HG02943 (cell line): ENCODE measurements around the gene PPEF1.
"Not testable (repeated sequence)": the region's sequence is repeated elsewhere in the genome, so short reads cannot be mapped to it uniquely, and the experiment has no call there.

Source experiments
- ATAC-seq: cut with Tn5 transposase; IDR thresholded peaks from one replicate; pipeline ENCODE4 v1.9.1; 2021; ENCODE audit warnings: mild to moderate bottlenecking, low read depth, moderate library complexity; ENCODE audit not compliant: unreplicated experiment

PPEF1 gene

DNA sequence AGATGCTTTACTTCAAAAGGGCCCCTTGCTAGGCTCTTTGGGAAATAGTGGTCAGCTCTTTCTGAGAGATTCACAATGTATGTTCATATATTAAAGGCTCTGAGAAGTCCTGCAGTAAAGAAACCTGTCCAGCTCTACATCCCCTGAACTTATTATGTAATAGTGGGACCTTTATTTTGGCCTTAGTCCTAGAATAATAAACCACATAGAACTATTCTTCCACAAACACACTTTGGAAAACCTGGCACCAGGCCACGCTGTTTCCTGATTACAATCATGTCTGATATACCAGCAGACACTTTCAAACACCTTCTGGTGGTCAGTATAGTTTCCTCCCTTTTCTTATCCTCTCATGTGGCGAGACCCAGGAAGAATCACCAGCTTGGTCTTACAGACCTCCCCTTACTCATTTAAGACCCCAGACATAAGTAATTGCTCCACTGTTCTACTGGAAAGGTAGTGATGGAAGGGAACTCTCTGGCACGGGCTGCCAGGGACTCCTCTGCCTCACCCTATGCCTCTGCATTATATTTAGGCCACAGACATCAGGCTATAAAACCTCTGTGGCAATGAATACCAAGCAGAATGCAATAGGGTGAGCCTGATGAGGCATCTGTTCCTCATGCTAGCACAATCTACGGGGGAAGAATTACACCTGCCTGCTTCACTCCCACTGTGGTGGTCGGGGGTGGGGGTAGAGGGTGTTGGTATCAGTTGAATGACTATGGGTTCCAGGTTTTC lies 5.7 kb upstream of the PPEF1 start:
- ATAC-seq, result no peak

DNA sequence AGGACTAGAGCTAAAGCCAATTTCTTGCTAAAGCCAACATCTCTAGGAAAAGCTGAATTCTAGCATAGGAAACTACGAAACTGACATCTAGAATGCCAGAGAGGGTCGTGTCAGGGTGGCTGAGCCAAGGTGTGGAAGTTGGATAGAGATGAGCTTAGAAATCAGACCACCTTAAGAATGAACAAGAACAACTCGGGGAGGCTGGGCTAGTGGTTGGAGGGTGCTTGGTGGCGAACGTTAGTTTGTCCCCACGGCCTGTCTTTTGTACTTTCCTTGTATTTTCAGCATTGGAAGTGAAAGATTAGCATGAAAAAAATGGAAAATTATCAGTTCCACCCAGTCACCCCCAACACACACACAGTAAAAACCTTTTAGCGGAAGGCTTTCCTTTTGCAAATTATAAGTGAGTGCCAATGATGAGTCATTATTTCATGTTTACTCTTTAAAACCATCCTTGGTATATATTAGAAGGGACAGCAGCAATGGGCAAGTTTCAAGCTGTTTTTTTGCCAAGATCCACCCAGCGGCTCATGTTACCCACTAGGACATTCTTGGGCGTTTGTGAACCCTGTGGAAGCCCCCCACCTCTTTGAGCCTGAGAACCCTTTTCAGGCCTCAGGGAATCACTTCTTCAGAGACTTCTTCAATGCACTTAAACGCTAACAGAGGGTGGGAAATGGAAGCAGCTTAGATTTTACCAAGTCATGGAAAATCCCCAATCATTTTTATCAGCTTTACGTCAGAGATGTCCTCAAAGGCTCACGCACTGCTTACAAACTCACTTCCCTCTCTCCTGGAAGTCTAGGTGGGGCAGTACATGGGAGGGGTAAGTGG lies 4.9 kb upstream of the PPEF1 start:
- no peak for ATAC-seq

DNA sequence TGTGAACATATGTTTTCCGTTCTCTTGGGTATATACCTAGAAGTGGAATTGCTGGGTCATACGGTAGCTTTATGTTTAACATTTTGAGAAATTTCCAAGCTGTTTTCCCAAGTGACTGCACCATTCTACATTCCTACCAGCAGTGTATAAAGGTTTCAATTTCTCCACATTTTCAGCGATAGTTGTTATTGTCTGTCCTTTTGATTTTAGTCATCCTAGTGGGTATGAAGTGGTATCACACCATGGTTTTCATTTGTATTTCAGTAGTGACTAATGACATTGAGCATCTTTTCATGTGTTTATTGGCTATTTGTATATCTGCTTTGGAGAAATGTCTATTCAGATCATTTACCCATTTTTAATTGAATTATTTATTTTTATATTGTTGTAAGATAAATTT lies 2.4 kb downstream of the PPEF1 start:
- no peak for ATAC-seq

DNA sequence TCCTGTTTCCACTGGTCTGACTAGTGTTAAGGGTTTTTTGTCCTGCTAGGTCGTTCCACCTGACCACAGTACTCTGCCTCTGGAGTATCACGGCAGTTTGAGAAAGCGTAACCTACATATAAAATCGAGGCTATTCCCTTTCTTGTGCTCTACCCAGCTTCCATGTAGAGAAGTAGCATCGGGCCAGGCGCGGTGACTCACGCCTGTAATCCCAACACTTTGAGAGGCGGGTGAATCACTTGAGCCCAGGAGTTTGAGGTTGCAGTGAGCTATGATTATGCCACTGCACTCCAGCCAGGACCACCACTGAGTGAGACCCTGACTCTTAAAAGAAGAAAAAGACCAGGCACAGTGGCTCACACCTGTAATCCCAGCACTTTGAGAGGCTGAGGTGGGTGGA lies 7.5 kb downstream of the PPEF1 start:
- no peak for ATAC-seq

DNA sequence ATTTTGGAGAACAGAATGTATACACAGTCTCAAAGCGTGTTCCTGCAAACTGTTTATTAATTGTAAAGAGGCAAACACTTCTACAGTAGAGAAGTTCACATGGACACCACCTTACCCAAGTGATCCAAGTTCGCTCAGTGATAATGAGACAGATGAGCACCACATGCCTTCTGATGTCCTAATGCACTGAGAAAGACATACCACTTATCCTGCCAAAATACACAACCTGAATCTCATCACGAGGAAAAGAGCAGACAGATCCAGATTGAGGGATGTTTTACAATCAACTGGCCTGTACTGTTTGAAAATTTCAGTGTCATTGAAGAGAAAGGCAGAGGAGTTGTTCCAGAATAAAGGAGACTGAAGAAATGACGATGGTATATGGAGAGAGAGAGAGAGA lies 12.4 kb downstream of the PPEF1 start:
- no peak for ATAC-seq

DNA sequence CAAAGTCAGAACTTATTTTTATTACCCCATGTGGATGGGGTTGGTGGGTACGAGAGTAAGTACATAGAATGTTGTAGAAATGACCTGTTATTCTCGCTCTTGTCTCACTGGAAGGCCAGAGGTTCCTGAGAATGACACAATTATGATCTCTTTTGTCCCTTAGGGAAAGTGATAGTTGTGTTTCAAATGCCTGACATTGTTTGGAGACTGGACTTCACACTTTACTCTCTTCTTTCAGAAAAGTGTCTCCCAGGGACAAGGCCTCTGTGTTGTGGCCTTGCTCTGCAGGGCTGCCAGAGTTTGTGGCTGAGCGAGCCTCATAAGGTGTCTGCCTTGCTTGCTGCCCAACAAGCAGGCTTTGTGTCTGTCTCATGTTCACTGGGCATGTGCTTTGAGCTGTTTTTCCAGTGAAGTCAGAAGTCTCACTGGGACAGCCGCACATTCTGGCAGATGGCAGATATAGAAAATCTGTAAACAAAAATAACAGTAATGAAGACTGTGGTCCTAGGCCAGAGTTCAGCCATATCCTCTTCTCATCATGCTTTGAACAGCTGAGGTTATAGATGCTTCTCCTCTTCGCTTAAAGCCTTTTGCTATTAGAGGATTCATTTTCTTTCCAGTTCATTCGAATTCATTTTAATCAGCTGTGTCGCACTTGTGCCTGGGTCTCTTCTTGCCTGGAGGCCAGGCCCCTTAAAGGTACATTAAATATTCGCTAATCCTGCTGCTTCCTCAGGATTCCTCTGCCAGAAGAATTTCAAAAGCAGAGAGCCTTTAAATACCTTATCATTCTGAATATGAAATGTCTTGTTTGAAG lies 14.4 kb downstream of the PPEF1 start:
- no peak for ATAC-seq

DNA sequence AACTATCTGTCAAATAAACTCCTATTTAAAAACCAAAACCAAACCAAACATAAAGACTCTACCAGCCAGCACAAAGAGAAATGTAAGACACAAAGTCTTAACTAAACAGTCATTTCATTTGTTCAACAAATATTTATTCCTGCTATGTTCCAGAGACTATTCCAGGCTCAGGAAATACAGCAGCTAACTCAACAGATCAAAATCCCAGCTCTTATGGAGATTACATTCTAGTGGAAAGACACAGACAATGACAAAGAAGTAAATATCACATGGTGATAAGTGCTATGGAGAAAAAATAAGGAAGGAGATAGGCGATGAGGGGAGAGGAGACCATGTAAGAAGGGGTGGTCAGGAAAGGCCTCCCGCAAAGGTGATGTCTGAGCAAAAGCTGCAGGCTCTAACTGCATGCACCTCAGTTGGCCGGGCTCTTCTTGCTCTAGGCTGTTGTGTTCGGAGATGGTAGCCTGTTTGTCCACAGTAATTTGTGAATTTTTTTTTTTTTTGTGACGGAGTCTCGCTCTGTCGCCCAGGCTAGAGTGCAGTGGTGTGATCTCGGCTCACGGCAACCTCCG lies 15.1 kb downstream of the PPEF1 start:
- ATAC-seq, result no peak

DNA sequence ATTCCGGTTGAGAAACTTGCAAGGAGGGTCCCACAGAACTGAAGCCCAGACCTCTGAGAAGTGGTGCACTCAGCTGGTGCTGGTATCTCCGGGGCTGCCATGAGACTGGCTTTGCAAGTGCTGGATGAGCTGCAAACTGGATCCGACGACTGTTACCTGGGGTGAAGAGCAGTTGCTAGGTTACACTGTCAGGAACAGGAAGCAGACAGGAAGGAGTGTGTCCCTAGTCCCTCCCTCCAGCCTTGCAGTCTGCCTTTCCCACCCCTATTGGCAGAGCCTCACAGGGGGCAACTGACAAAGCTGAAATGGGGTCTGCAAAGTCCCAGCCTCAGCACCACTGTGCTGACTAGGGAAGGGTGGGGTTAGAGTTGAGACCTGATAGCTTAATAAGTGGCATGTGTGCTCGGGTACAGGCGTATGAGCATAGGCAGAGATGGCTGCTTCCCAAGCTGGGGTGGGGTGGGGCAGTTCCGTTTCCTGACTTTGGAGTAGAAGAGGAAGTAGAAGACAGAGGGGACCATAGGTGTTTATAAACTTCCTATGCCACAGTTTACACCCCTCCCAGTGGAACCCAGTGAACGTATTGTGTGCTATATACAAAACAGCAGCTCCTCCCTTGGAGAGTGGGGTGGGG lies 18.0 kb downstream of the PPEF1 start:
- no peak for ATAC-seq

DNA sequence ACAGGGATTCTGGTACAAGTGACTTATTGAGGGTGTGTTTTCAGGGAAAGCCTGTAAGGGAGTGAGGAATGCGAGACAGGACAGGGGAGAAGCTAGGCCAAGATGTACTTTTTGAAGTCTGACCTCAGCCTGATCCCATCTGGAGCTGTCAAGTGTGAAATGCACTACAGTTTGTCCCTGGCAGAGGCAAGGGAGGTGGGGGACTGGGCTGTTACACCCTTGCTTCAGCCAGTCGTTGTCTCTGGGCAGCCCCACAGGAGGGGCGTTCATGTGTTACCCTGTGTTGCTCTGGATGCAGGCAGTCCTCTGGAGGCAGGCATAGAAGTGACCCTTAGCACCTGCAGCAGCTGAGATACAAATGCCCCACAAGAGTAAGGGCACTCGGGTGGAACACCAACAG lies 25.8 kb downstream of the PPEF1 start:
- no peak for ATAC-seq

DNA sequence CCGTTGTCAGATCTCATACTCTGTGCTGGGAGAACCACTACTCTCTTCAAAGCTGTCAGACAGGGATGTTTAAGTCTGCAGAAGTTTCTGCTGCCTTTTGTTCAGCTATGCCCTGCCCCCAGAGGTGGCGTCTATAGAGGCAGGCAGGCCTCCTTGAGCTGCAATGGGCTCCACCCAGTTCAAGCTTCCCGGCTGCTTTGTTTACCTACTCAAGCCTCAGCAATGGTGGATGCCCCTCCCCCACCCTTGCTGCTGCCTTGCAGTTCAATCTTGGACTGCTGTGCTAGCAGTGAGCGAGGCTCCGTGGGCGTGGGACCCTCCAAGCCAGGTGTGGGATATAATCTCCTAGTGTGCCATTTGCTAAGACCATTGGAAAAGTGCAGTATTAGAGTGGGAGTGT lies 32.2 kb downstream of the PPEF1 start:
- not testable (repeated sequence) for ATAC-seq

DNA sequence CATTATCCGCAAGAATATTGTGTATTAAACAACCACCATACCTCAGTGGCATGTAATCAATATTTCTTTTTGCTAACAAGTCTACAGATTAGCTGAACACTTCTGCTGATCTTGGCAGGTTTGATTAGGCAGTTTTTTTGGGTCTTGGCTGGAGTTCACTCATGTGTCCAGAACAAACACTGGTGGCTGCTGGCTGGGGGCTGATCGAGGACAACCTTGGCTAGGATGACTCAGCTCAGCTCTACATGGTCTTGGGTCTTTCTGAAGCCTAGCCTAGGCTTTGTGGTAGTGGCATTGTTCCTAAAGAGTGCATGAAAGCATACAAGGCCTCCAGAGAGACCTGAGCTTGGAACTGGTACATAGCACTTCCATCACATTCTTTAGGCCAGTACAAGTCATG lies 41.1 kb downstream of the PPEF1 start:
- ATAC-seq, result no peak

DNA sequence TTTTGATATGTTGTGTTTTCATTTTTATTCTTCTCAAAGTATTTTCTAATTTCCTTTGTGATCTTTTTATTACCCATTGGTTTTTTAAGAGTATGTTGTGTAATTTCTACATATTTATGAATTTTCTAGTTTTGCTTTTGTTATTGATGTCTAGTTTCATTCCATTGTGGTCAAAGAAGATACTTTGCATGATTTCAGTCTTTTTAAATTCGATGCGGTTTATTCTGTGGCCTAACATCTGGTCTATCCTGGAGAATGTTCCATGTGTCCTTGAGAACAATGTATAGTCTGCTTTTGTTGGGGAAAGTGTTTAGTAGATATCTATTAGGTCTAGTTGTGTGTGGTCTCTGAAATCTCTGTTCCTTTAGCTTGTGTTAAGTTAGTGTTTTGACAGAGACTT lies 46.2 kb downstream of the PPEF1 start:
- no peak for ATAC-seq

DNA sequence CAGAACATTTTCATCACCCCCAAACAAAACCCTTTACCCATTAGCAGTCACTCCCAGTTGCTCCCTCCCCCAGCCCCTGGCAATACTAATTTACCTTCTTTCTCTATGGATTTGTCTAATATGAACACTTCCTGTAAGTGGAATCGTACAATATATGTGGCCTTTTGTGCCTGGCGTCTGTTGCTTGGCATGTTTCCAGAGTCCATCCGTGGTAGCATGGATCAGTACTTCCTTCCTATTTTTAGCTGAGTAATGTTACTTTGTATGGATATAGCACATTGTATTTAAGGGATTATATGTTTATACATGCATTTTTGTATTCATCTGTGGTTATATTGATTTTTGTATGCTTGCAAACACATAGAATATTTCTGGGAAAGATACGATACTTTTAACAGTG lies 48.2 kb downstream of the PPEF1 start:
- no peak for ATAC-seq

DNA sequence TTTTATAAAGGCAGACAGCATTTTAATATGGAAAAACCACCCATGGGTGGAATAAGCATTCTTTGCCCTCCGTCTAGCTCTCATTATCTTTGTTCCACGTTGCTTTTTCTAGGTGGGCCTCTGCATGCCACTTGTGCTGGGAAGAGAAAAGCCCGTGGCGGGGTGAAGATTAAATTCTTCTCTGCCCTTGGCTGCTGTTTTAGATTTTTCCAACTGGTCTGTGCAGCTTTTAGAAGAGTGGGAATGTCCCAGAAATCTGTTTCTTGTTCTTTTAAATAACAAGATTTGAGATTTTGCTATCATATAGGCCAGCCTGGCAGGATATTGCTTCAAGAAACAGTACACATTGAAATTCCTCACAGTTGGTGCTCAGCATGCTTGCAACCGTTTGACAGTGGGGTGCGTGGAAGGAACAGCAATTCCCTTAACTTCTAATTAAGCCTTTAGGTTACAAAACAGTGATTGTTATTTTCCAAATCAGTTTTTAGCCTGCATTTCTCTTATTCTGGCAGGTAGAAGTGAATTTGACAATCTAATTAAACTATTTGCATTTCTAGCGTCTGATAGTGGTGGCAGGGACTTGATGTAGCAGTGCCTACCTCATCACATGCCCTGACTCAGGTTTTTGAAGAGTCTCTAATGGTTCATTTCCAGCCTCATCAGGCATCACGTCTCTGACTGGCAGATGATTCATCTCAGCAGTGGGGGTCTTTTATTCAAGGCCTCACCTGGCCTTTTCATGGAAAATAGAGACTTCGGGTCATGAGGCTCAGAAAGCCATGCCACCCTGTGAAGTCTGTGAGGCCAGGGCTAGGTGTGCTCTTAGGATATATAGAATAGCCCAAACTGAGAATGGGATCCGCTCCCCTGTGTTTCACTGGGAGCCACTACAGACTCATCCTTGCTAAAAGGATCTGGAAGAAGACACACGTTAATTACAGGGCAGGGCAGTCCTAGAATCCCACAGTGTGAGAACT lies 50.8 kb downstream of the PPEF1 start:
- ATAC-seq, result no peak

DNA sequence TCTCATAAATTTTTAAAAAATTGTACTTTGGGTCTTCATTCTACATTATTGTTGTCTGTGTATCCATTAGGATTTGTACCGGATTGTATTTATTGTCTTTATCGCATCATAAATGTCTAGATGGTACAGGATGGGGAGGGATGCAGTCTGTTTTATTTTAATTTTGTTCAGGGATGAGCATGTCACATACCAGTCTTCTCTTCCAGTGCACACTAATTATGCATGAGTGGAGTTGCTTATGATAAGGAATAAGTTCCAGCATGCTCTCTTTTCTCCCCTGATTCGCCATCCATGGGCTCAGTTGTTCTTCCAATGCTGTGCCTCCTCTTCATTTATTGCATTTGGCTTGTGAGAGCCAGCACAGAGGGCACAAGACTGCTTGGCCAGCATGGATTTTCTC lies 54.3 kb downstream of the PPEF1 start:
- no peak for ATAC-seq

DNA sequence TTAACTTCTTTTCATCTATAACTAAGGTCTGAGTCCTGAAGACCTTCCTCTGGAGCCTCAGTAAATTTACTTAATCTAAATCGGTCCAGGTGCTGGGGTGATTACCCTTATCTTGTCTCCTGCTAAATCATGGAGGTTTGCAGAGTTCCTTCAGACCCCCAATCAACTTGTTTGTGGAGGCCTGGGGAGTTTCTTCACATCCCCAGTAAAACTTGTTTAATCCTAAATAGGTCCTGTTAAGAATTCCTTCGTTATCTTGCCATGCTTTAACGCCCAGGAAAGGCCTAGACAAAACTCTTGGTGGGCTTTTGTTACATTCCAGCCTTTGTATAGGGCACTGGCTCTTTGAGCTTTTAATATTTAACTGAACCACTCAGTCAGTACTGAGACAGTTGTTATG lies 55.7 kb downstream of the PPEF1 start:
- ATAC-seq, result not testable (repeated sequence)

DNA sequence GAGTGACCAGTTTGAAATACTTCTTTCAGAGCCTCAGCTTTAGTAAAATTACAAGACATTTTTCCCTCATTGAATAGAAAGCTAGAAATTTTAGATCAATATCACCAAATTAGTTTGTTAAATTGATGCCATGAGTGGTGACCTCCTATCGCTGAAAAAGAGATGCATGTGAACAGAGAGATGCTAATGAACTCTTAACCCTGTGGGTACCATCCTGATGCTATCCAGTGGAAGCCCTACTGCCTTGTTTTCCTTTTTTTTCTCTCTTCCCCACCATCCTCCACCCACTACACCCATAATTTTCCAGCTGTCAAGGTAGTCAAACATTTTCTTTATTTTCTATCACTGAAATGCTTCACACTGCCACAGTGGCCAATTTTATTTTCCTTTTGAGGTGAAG lies 61.9 kb downstream of the PPEF1 start:
- no peak for ATAC-seq

DNA sequence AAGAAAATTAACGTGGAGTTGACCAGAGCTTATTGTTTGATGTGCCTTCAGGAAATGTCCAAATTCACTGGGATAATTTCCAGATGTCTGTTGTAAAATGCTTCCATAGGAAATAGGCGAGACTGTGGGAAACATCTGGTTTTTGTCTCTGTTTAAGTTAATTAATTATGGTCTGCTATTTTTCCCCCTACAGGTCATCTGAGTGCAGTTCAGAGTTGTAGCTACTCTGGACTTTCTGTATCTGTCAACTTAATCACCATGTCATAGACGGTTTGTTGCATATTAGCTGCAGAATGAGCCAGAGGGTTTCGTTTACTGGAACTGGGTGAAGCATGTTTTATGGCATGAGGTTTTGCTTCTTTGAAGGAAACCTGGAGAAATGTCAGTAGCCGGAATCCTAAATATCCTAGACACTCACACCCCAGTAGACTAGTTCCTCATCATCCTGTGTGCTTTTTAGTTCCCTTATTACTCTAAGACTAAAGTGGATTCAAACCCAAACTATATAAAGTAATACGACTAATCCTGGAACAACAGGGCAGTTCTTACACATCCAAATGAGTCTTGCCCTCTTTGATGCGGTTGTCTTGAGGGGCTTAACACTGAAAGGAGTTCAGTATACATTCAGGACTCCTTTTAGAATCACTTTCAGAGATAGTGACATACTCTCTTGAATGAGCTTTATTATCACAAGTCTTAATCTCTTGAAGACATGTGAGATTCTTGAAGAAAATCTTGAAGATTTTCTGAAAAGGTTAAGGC lies 62.5 kb downstream of the PPEF1 start:
- no peak for ATAC-seq

DNA sequence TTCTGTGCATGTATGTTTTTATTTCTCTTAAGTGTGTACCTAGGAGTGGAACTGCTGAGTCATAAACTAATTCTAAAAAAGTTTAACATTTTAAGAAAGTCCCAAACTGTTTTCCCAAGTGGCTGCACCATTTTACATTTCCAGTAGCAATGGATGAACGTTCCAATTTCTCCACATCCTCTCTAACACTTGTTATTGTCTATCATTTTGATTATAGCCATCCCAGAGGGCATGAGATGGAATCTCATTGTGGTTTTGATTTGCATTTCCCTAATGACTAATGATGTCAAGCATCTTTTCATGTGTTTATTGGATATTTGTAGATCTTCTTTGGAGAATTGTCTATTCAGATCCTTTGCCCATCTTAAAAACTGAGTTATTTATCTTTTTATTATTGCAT lies 82.5 kb downstream of the PPEF1 start:
- ATAC-seq, result no peak
